Activated CD4-positive, alpha-beta T cell treated with anti-CD3 and anti-CD28 coated beads, Interleukin-2, Interleukin-4, amounts not matched to agents 100 ng/mL and 50 ng/mL, durations not matched to agents 16 hours and 8 hours (primary cell): ENCODE data around the gene SPTBN1.

Source experiments
- DNase-seq: peaks from one replicate; pipeline ENCODE4 v3.0.0-alpha.2; 2020; ENCODE audit warnings: low spot score

The SPTBN1 gene

DNA sequence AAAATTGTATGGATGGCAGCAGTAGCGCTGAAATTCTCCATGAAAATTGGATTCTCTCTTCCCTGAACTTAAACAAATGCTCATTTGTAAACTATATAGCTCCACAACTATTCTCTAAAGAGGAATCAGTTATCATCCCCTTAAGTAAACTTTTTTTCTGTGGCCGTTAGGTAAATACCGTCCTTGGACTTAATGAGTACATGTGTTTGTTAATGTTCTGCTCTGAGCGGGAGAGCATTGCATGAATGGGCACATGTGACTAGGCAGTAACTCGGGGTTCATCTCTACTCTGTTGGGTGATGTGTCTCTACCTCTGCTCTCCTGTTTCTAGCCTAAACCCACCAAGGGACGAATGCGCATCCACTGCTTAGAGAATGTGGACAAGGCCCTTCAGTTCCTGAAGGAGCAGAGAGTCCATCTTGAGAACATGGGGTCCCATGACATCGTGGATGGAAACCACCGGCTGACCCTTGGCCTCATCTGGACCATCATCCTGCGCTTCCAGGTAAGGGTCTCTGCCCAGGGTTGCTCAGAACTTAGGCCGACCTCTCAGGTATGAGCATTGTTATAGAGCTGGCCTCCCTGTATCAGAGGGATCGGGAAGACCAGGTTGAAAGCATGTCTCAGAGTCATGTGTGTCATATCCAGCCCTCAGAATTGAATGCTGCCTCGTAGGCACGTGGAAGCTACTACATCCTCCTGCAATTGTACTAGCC lies 155.9 kb downstream of the SPTBN1 start:
- DNase-seq = no peak

DNA sequence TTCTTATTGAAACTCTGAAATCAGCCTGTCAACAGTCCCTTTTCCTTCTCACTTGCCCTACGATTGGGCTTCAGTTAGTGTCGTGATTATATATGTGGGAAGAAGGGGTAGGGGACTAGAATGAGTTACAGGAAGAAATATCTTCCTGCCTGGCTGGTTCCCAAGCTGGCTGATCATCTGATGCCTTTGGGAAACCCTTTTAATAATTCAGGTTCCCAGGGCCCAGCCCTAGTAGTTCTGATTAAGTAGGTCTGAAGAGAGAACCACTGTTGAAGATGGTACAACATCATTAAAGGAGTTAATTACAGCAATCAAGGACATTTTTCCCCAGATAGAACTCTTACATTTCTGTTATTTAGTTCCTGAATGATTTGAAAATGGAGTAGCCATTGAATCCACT lies 157.3 kb downstream of the SPTBN1 start:
- no peak for DNase-seq

DNA sequence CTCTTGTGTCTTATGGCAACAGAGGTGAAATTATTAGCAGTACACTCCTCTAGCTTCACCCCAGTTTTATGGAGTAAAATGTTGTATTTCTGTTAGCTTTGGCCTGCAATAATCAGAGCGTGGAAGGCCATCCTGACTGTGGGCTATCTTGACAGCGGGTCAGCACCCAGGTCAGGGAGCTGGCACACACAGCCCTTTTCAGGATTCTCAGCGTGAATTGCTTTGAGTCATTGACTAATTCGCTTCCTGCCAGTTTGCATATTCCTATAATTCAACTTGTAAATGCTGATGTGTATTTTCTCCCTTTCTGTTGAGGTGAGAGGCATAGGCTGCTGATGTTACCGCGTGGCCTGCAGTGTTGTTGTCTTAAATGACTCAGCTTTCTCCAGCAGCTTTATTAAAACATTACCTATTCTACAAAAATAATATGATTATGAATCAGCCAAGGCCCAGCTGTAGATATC lies 157.7 kb downstream of the SPTBN1 start:
- DNase-seq = no peak

- DNase-seq = no peak
Measured at GRCh38 chr2:54614819-54615218, 158.7 kb downstream of the SPTBN1 start.

GRCh38 chr2:54615832-54616534 lies 159.9 kb downstream of the SPTBN1 start:
- no peak for DNase-seq

DNA sequence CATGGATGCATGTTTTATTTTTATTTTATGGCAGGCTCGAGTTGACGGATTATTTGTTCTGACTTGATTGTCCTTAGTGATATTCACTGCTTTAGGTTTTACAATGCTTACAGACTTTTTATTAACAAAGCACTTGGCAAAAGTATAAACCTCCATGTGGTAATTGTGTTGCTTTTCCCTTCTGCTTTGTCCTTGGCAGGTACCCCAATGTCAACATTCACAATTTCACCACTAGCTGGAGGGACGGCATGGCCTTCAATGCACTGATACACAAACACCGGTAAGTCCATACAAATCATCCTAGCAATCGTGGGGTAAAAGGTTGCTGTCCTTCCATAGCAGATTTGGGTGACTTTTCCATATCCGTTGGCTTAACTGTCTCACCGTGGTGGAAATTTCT lies 161.3 kb downstream of the SPTBN1 start:
- no peak for DNase-seq

DNA sequence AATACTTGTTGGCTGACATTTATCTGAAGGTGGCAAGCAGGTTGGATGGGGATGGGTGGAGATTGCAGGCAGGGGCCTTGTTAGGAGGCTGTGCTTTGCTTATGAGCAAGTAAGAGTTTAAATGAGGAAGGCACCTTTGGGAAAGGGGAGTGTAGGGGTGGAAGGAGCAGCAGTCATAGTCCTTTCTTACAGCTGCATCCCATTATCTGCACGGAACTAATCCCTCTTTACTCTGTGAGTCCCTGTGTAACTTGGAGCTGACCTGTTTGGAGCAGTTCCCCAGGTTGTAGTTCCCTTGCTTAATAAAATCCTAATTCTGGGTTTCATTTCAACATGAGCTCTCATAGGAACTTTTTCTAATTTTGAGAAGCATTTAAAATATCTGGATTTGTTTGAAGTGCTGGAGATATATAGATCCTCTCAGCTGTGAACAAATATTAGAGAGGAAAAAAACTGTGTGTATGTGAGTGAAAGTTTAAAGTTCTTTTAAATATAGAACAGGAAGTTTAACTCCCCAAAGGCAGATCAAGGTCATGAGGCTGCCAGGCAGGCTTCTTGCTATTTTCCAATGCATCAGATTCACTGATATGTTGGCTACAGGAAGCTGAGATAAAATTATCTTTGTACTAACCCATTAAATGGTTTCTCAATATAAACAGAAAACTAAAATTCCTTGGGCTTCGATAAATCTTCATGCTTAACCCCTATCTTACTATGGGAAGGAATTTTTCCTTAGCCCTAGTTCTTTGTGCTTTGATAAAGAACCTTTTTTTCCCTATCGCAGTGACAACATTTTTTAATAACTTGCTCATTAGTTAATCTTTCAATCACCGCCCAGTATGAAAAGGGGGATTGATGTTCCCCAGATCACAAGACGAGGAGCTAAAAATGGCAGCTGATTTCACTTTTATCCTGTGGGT lies 162.8 kb downstream of the SPTBN1 start:
- DNase-seq = no peak

GRCh38 chr2:54619660-54620231 lies 163.6 kb downstream of the SPTBN1 start:
- DNase-seq = no peak

GRCh38 chr2:54620948-54621347 lies 164.8 kb downstream of the SPTBN1 start:
- DNase-seq = no peak

DNA sequence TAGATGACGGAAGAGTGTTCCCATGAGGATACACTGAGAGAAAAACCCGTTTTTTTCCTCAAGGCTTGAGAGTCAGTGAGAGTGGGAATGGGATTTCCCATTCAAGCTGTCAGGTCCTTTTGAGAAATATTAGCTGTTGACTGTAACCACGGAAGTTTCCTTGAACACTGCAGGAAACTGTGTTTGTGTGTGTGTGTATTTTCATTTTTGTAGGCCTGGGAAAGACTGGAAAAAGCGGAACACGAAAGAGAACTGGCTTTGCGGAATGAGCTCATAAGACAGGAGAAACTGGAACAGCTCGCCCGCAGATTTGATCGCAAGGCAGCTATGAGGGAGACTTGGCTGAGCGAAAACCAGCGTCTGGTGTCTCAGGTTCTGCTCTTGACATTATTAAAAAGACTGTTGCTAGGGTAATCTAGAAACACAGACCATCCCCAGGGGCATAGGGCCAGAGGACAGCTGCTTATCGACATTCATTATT lies 168.5 kb downstream of the SPTBN1 start:
- DNase-seq = no peak

- DNase-seq = no peak
Measured at GRCh38 chr2:54626131-54626530, 170.0 kb downstream of the SPTBN1 start.

- no peak for DNase-seq
Measured at GRCh38 chr2:54626884-54627283, 170.8 kb downstream of the SPTBN1 start.

DNA sequence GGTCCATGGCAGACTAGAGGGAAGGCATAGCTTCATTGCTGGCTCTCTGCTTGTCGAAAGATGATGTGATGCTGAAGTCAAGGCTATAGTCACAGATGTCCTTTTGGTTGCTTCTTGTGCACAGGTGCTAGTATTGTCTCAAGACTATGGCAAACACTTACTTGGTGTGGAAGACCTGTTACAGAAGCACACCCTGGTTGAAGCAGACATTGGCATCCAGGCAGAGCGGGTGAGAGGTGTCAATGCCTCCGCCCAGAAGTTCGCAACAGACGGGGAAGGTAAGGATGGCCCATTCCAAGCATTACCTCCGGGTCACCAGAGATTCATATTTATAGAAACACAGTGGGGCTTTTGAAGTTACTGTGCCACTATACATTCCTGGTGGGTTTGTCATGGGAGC lies 171.8 kb downstream of the SPTBN1 start:
- no peak for DNase-seq

- no peak for DNase-seq
Measured at GRCh38 chr2:54628418-54628817, 172.3 kb downstream of the SPTBN1 start.

DNA sequence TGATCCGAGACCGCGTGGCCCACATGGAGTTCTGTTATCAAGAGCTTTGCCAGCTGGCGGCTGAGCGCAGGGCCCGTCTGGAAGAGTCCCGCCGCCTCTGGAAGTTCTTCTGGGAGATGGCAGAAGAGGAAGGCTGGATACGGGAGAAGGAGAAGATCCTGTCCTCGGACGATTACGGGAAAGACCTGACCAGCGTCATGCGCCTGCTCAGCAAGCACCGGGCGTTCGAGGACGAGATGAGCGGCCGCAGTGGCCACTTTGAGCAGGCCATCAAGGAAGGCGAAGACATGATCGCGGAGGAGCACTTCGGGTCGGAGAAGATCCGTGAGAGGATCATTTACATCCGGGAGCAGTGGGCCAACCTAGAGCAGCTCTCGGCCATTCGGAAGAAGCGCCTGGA lies 172.8 kb downstream of the SPTBN1 start:
- no peak for DNase-seq

DNA sequence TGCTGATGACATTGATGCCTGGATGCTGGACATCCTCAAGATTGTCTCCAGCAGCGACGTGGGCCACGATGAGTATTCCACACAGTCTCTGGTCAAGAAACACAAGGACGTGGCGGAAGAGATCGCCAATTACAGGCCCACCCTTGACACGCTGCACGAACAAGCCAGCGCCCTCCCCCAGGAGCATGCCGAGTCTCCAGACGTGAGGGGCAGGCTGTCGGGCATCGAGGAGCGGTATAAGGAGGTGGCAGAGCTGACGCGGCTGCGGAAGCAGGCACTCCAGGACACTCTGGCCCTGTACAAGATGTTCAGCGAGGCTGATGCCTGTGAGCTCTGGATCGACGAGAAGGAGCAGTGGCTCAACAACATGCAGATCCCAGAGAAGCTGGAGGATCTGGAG lies 173.3 kb downstream of the SPTBN1 start:
- DNase-seq = no peak

DNA sequence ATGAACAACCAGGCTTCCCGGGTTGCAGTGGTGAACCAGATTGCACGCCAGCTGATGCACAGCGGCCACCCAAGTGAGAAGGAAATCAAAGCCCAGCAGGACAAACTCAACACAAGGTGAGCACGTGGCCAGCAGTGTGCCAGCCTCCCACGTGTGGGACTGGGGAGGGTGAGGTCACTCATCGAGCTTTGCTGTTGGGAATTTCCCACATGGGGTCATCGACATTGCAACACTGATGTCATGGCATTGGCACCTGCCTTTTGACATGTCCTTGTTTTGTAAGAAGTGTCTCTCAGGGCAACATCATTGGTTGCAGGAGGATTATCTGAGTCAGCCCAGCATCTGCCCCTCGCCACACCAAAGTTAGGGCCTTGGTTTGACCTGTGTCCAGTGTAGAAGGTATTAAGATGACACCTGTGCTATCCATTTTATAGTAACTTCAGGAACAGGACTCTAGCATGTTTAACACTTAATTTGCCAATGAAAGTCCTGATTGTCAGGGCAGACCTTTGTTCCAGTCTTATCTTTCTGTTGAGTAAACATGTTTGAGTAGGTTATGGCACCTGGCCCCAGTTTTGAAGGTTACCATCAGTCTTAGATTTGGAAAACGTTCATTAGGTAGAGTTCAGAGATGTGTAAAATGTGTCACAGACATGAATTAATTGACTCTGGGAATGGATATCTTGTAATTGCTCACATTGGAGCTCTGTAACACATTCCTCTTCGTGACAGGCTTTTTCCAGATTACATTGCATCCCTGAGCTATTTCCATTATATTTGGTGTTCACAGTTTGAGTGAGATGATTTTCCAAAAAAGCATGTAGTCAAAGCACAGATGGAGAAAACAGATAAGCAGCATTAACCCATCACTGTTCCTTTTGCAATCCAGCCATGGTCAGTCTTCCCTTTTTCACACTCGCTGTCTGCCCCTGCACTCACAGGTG lies 174.1 kb downstream of the SPTBN1 start:
- no peak for DNase-seq

- DNase-seq = no peak
Measured at GRCh38 chr2:54630858-54631497, 174.9 kb downstream of the SPTBN1 start.

DNA sequence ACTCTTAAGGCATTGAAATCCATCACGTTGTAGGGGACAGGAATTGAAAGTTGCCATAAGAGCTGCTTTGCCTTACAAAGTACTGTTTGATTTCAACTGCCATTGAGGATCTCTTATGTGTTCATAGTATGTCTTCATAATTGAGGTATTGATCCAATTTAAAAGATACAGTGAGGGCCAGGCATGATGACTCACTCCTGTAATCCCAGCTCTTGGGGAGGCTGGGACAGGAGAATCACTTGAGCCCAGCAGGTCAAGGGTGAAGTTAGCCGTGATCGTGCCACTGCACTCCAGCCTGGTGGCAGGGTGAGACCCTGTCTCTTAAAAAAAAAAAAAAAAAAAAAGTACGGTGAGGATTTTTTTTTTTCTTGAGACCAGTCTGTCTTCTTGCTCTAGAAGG lies 175.6 kb downstream of the SPTBN1 start:
- DNase-seq = no peak
